DMS53 treated with DMSO at 0.1 percent for 48 hours (cell line): ENCODE results near the gene AGL.
"Not testable (repeated sequence)": the region's sequence is repeated elsewhere in the genome, so short reads cannot be mapped to it uniquely, and the experiment has no call there.

Experiments
- DNase-seq: peaks from one replicate; lab custom pipeline; 2025; ENCODE audit not compliant: unreplicated experiment; lab: John Stamatoyannopoulos, UW

The AGL gene

GRCh38 chr1:99849744-99850458 is at the start of gene AGL:
Gene AGL, plus strand, starts transcription at chr1:99850361. Its CDS starts 682 bp downstream, at chr1:99851043.
- DNase-seq, result peak; percentile 90

GRCh38 chr1:99801584-99801983 is 48.6 kb upstream of the AGL start:
- no peak for DNase-seq

- no peak for DNase-seq
These were observed 43.3 kb upstream of the AGL start for GRCh38 chr1:99806882-99807281.

- peak; percentile 96 for DNase-seq
These were observed 41.6 kb upstream of the AGL start for GRCh38 chr1:99808391-99809115.

GRCh38 chr1:99811075-99811474 is 39.1 kb upstream of the AGL start:
- no peak for DNase-seq

- DNase-seq, result no peak
These were observed 38.4 kb upstream of the AGL start for GRCh38 chr1:99811747-99812146.

- DNase-seq, result no peak
These were observed 35.7 kb upstream of the AGL start for GRCh38 chr1:99814373-99814900.

GRCh38 chr1:99816656-99817055 is 33.5 kb upstream of the AGL start:
- DNase-seq, result no peak

GRCh38 chr1:99818063-99818699 is 32.0 kb upstream of the AGL start:
- no peak for DNase-seq

- DNase-seq, result no peak
These were observed 29.6 kb upstream of the AGL start for GRCh38 chr1:99820546-99820945.

GRCh38 chr1:99825098-99825497 is 25.1 kb upstream of the AGL start:
- DNase-seq, result no peak

GRCh38 chr1:99825702-99826101 is 24.5 kb upstream of the AGL start:
- DNase-seq, result no peak

GRCh38 chr1:99827970-99828369 is 22.2 kb upstream of the AGL start:
- no peak for DNase-seq

- DNase-seq, result peak; percentile 89
These were observed 20.9 kb upstream of the AGL start for GRCh38 chr1:99829269-99829668.

GRCh38 chr1:99833911-99834310 is 16.2 kb upstream of the AGL start:
- not testable (repeated sequence) for DNase-seq

GRCh38 chr1:99836171-99837103 is 13.7 kb upstream of the AGL start:
- peak; percentile 85 for DNase-seq

- DNase-seq, result not testable (repeated sequence)
These were observed 9.8 kb upstream of the AGL start for GRCh38 chr1:99840353-99840752.

GRCh38 chr1:99843760-99844159 is 6.4 kb upstream of the AGL start:
- no peak for DNase-seq

- DNase-seq, result not testable (repeated sequence)
These were observed 5.0 kb upstream of the AGL start for GRCh38 chr1:99845201-99845600.

GRCh38 chr1:99849413-99849743 is 783 bp upstream of the AGL start:
- DNase-seq, result peak; percentile 47
